Measurements from ENCODE around the gene ACACB. TPM values are rescaled to one million over a fixed set of nuclear protein-coding genes. Genes with fewer than 3 reads are reported as not detected.

Gene ACACB
- total RNA-seq, 2 donors from 2014 or later: 6.8 to 12.7 TPM

DNA sequence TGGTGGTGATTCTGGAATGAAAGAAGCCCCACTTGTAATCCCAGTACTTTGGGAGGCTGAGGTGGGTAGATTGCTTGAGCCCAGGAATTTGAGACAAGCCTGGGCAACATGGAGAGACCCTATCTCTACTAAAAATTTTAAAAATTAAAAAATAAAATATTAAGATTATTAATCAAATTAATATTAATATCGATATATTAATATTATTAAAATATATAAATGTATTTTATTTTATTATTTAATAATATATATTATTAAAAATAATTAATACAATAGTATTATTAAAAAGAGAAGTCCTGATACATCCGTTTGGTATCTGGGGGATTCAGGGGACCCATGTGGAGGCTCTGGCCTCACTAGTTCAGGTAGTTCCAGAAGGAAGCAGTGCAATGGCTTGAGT is 124.0 kb downstream of the ACACB start:
- H3K4me1 ChIP-seq (ENCODE audit: control insufficient read depth, insufficient read depth, low read length): no peaks in the 10 kb centered on the region
- no peaks in the 10 kb centered on the region for H3K27me3 ChIP-seq (ENCODE audit: control insufficient read depth, insufficient read depth, low read length, poor library complexity, severe bottlenecking)
- no peaks in the 10 kb centered on the region for H3K9me3 Mint-ChIP-seq
- H3K36me3 ChIP-seq (ENCODE audit: control insufficient read depth, insufficient read depth, low read length): no peaks in the 10 kb centered on the region
- H3K27ac Mint-ChIP-seq: no peak overlapping the region
- peaks cover 13% of the 10 kb centered on the region for H3K36me3 Mint-ChIP-seq (ENCODE audit: low read depth)
- TF ChIP-seq, protein P1, sequence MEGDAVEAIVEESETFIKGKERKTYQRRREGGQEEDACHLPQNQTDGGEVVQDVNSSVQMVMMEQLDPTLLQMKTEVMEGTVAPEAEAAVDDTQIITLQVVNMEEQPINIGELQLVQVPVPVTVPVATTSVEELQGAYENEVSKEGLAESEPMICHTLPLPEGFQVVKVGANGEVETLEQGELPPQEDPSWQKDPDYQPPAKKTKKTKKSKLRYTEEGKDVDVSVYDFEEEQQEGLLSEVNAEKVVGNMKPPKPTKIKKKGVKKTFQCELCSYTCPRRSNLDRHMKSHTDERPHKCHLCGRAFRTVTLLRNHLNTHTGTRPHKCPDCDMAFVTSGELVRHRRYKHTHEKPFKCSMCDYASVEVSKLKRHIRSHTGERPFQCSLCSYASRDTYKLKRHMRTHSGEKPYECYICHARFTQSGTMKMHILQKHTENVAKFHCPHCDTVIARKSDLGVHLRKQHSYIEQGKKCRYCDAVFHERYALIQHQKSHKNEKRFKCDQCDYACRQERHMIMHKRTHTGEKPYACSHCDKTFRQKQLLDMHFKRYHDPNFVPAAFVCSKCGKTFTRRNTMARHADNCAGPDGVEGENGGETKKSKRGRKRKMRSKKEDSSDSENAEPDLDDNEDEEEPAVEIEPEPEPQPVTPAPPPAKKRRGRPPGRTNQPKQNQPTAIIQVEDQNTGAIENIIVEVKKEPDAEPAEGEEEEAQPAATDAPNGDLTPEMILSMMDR (conservative IDR thresholded peaks at IDR 0.05): no peak
- no peak overlapping the region for H3K9ac ChIP-seq (ENCODE audit: extremely low read depth, low read length, poor library complexity, severe bottlenecking)
- no peak for DNase-seq
- no peaks in the 10 kb centered on the region for H3K4me1 Mint-ChIP-seq
- 80% methylated on average over 1 of the region's 2 CpGs; no CpG with 5 or more reads in 1 of the 2 experiments for WGBS, 2 experiments (ENCODE audit: insufficient coverage in 1 of 2, insufficient read length in 1 of 2)
- H3K9me3 ChIP-seq (ENCODE audit: control insufficient read depth, low read length): no peaks in the 10 kb centered on the region
- H3K27me3 Mint-ChIP-seq (ENCODE audit: insufficient read depth): no peaks in the 10 kb centered on the region
- no peak overlapping the region for H3K4me3 Mint-ChIP-seq
- H3K27ac ChIP-seq (ENCODE audit: low read depth, low read length): no peak overlapping the region
- H3K4me3 ChIP-seq (ENCODE audit: low read length): no peak overlapping the region

DNA sequence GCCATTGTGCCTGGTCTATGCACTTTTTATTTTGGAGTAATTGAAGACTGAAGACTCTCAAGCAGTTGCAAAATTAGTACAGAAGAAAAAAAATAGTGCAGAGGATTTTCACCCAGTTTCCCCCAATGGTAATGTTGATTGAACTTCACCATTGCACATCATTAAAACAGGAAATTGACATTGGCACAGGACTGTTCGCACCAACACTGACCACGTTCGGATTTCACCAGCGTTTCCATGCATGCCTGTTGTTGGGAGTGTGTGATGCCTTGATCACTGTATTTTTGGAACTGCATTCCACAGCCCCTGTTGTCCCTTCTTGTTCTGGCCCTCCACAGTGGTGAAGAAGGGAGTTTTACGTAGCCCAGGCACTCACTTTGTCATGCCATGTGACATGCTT is 125.5 kb downstream of the ACACB start:
- no peaks in the 10 kb centered on the region for H3K4me1 ChIP-seq (ENCODE audit: control insufficient read depth, insufficient read depth, low read length)
- no peaks in the 10 kb centered on the region for H3K9me3 ChIP-seq (ENCODE audit: control insufficient read depth, low read length)
- H3K36me3 Mint-ChIP-seq (ENCODE audit: low read depth): peaks cover 13% of the 10 kb centered on the region
- H3K27ac Mint-ChIP-seq: peak overlapping the region; percentile 30
- TF ChIP-seq, protein P1 (conservative IDR thresholded peaks at IDR 0.05): no peak
- no peak overlapping the region for H3K9ac ChIP-seq (ENCODE audit: extremely low read depth, low read length, poor library complexity, severe bottlenecking)
- H3K27me3 ChIP-seq (ENCODE audit: control insufficient read depth, insufficient read depth, low read length, poor library complexity, severe bottlenecking): no peaks in the 10 kb centered on the region
- no peak overlapping the region for H3K27ac ChIP-seq (ENCODE audit: low read depth, low read length)
- no peak overlapping the region for H3K4me3 ChIP-seq (ENCODE audit: low read length)
- no peaks in the 10 kb centered on the region for H3K27me3 Mint-ChIP-seq (ENCODE audit: insufficient read depth)
- H3K9me3 Mint-ChIP-seq: no peaks in the 10 kb centered on the region
- no peaks in the 10 kb centered on the region for H3K36me3 ChIP-seq (ENCODE audit: control insufficient read depth, insufficient read depth, low read length)
- H3K4me3 Mint-ChIP-seq: no peak overlapping the region
- no peaks in the 10 kb centered on the region for H3K4me1 Mint-ChIP-seq
- WGBS, 2 experiments (ENCODE audit: insufficient coverage in 1 of 2, insufficient read length in 1 of 2): 97 to 100% methylated on average over 3 to 5 of the region's 5 CpGs
- DNase-seq: no peak

DNA sequence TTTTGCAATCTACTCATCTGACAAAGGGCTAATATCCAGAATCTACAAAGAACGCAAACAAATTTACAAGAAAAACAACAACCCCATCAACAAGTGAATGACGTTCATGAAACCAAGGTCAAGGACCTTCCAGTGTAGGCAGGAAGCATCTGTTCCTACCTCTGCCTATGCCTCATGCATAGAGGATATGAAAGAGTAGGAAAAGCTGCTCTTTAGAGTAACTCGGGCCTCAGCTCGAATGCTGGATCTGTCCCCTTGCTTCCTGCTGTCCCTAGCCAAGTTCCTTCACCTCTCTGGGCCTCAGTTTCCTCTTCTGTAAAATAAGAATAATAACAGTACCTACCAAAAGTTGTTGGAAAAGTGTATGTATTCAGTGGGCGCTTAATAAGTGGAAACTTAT is 127.7 kb downstream of the ACACB start:
- Mint-ChIP-seq H3K27ac (no peak overlapping the region), H3K4me3 (no peak overlapping the region), H3K36me3 (ENCODE audit: low read depth) (peaks cover 13% of the 10 kb centered on the region), H3K27me3 (ENCODE audit: insufficient read depth) (no peaks in the 10 kb centered on the region), H3K9me3 (no peaks in the 10 kb centered on the region), H3K4me1 (no peaks in the 10 kb centered on the region)
- Histone ChIP-seq H3K4me1 (ENCODE audit: control insufficient read depth, insufficient read depth, low read length) (no peaks in the 10 kb centered on the region), H3K9ac (ENCODE audit: extremely low read depth, low read length, poor library complexity, severe bottlenecking) (no peak overlapping the region), H3K27ac (ENCODE audit: low read depth, low read length) (no peak overlapping the region), H3K27me3 (ENCODE audit: control insufficient read depth, insufficient read depth, low read length, poor library complexity, severe bottlenecking) (no peaks in the 10 kb centered on the region), H3K9me3 (ENCODE audit: control insufficient read depth, low read length) (no peaks in the 10 kb centered on the region), H3K4me3 (ENCODE audit: low read length) (no peak overlapping the region), H3K36me3 (ENCODE audit: control insufficient read depth, insufficient read depth, low read length) (no peaks in the 10 kb centered on the region)
- TF ChIP-seq, protein P1 (conservative IDR thresholded peaks at IDR 0.05): no peak
- 88 to 100% methylated on average over 2 to 5 of the region's 5 CpGs for WGBS, 2 experiments (ENCODE audit: insufficient coverage in 1 of 2, insufficient read length in 1 of 2)
- no peak for DNase-seq
